Measurements from ENCODE around the gene TMEM229A. TPM values are rescaled to one million over a fixed set of nuclear protein-coding genes. Genes with fewer than 3 reads are reported as not detected.
"Not testable (repeated sequence)": the region's sequence is repeated elsewhere in the genome, so short reads cannot be mapped to it uniquely, and the experiment has no call there.

The TMEM229A gene
- total RNA-seq, 4 donors from 2014 or later = 0.63 TPM; not detected in 3

DNA sequence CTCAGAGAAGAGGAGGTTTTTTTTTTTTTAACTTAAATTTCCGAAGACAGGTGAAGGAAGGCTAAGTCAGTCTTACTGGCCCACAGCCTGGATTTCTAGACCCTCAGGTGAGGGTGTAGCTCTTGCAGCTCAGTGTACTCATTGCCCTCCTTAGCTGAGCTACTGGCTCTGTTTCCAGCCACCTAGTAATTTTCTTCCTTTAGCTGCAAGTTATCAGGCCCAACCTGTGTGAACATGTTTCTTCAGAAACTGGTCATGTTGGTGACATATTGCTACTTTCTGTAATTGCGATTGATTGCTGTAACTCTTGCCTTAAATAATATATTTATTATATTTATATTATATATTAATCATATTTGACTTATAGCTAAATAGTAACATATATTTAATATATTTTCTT is 10.0 kb upstream of the TMEM229A start:
- WGBS, 2 donors = 96% methylated on average over 2 of the region's 2 CpGs

DNA sequence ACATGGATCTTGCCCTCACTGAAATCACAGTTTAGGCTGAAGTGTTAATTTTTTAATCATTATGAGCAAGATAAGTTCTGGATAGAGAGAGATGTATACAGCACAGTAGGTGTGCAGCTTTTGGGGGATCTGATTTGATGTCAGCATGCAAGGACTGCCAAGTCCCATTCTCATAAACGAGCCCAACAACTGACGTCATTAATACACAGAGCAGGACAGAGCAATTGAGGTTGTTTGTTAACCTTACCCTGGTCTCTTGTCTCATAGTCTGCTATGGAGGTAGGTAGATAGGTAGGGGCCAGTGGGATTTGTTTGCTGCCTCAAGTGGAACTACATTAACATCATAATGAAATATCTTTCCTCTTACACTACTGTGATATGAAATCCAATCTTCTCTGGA is 8.6 kb upstream of the TMEM229A start:
- no peaks in the 10 kb centered on the region for H3K4me1 ChIP-seq
- no peak overlapping the region for H3K27ac ChIP-seq
- H3K9me3 ChIP-seq = no peaks in the 10 kb centered on the region
- TF ChIP-seq POLR2A (IDR thresholded peaks at IDR 0.05) (no peak), EP300 (IDR thresholded peaks at IDR 0.05) (no peak)
- TF ChIP-seq, protein P1, sequence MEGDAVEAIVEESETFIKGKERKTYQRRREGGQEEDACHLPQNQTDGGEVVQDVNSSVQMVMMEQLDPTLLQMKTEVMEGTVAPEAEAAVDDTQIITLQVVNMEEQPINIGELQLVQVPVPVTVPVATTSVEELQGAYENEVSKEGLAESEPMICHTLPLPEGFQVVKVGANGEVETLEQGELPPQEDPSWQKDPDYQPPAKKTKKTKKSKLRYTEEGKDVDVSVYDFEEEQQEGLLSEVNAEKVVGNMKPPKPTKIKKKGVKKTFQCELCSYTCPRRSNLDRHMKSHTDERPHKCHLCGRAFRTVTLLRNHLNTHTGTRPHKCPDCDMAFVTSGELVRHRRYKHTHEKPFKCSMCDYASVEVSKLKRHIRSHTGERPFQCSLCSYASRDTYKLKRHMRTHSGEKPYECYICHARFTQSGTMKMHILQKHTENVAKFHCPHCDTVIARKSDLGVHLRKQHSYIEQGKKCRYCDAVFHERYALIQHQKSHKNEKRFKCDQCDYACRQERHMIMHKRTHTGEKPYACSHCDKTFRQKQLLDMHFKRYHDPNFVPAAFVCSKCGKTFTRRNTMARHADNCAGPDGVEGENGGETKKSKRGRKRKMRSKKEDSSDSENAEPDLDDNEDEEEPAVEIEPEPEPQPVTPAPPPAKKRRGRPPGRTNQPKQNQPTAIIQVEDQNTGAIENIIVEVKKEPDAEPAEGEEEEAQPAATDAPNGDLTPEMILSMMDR (IDR thresholded peaks at IDR 0.05) = no peak
- DNase-seq (ENCODE audit: low spot score in 2 of 2) = no peak
- H3K27me3 ChIP-seq = no peaks in the 10 kb centered on the region
- no peak overlapping the region for H3K4me3 ChIP-seq
- 38 to 69% methylated on average over 2 of the region's 2 CpGs for WGBS, 2 donors
- no peaks in the 10 kb centered on the region for H3K36me3 ChIP-seq

More for the DNA sequence above, 10.0 kb upstream of the TMEM229A start:
- Histone ChIP-seq H3K4me1 (no peaks in the 10 kb centered on the region), H3K4me3 (no peak overlapping the region), H3K9me3 (no peaks in the 10 kb centered on the region), H3K27ac (no peak overlapping the region), H3K27me3 (no peaks in the 10 kb centered on the region), H3K36me3 (no peaks in the 10 kb centered on the region)
- TF ChIP-seq POLR2A (IDR thresholded peaks at IDR 0.05) = no peak
- TF ChIP-seq, protein P1 (IDR thresholded peaks at IDR 0.05) = no peak
- TF ChIP-seq EP300 (IDR thresholded peaks at IDR 0.05) = no peak
- no peak for DNase-seq (ENCODE audit: low spot score in 2 of 2)

DNA sequence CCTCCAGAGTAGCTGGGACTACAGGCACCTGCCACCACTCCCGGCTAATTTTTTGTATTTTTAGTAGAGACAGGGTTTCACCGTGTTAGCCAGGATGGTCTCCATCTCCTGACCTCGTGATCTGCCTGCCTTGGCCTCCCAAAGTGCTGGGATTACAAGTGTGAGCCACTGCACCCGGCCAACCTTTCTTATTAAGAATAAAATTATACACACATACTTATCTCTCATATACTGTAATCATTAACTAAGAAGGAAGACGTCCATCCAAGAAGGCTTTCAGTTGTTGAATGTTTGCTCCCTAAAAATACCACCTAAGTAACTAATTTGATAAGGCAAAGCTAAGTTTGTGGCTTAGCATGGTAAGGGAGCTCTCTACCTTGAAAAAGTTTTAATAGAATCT is 5.0 kb upstream of the TMEM229A start:
- H3K4me1 ChIP-seq; H3K4me3 ChIP-seq; H3K9me3 ChIP-seq; DNase-seq (ENCODE audit: low spot score in 2 of 2); H3K27ac ChIP-seq; H3K36me3 ChIP-seq; H3K27me3 ChIP-seq: not testable (repeated sequence)
- WGBS, 2 donors = 89% methylated on average over 5 of the region's 5 CpGs

DNA sequence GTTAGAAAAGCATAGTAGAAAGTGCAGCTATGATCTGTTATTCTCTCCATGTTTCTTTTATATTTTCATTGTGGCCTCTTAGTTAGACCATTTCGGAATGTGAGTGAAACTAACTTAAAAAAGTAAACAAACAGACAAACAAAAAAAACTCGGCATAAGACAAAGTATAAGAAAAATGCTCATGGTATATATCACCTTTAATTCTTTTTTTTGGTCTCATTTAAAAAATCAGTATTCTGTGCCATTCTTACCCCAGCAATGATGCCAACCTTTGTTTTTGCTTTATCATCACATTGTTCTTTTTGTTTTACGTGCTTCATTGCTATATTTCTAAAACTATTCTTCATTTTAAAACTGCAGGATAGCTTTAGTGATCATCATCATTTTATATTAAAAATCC is 2.8 kb upstream of the TMEM229A start:
- WGBS, 2 donors = 85 to 90% methylated on average over 3 of the region's 3 CpGs
- TF ChIP-seq EP300 (IDR thresholded peaks at IDR 0.05) (no peak), POLR2A (IDR thresholded peaks at IDR 0.05) (no peak)
- TF ChIP-seq, protein P1 (IDR thresholded peaks at IDR 0.05) = no peak

DNA sequence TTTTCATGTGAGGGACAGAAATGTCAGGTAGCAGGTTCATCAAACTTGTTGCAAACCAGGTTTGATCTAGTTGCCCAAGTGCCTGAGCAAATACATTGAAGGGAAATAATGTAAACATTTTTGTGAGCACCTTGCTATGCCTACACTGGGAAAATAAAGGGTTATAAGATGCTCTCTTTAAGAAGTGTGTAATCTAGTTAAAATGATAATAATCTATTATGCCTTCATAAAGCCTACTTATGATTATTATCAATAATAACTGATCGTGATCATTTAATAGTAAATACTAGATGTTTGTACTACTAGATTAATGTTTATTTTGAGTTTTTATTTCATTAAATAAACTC is 1.9 kb upstream of the TMEM229A start:
- Histone ChIP-seq H3K36me3 (no peaks in the 10 kb centered on the region), H3K4me3 (no peak overlapping the region), H3K27me3 (peaks cover 0 to 28% of the 10 kb centered on the region in 2 donors), H3K27ac (no peak overlapping the region), H3K4me1 (peaks cover 0 to 22% (median 8%) of the 10 kb centered on the region in 4 donors), H3K9me3 (no peaks in the 10 kb centered on the region)
- DNase-seq (ENCODE audit: low spot score in 2 of 2) = no peak
- no peak for TF ChIP-seq POLR2A (IDR thresholded peaks at IDR 0.05)
- TF ChIP-seq, protein P1 (IDR thresholded peaks at IDR 0.05) = no peak
- no peak for TF ChIP-seq EP300 (IDR thresholded peaks at IDR 0.05)
- 88 to 90% methylated on average over 1 of the region's 1 CpG for WGBS, 2 donors

More for the DNA sequence above, 2.8 kb upstream of the TMEM229A start:
- Histone ChIP-seq H3K4me3 (no peak overlapping the region), H3K4me1 (peaks cover 0 to 22% (median 8%) of the 10 kb centered on the region in 4 donors), H3K27ac (no peak overlapping the region), H3K27me3 (peaks cover 0 to 22% of the 10 kb centered on the region in 2 donors), H3K9me3 (no peaks in the 10 kb centered on the region), H3K36me3 (no peaks in the 10 kb centered on the region)
- no peak for DNase-seq (ENCODE audit: low spot score in 2 of 2)

Measured in tibial nerve (tissue), 4 donors.